Upper lobe of left lung (tissue), 6 donors: ENCODE results near the gene DUSP16. TPM values are rescaled to one million over a fixed set of nuclear protein-coding genes. Genes with fewer than 3 reads are reported as not detected.

ENCODE experiments used
- ATAC-seq, 2 donors: fragments of 200-7000 bp; cut with Tn5 transposase; one replicate each; pipeline ENCODE4 v1.9.1; 2022; ENCODE audit warnings: mild to moderate bottlenecking in 2 of 2, moderate library complexity in 2 of 2; ENCODE audit not compliant: low FRiP score in 2 of 2
- DNase-seq, 2 donors: peaks; one replicate each; pipeline ENCODE4 v3.0.0-alpha.2; 2019 to 2020
- H3K27ac ChIP-seq, 4 donors: fragments of 200-600 bp; sonication (generic); one replicate each; pipeline ENCODE4 v1.5.1; 2016 to 2019
- H3K27me3 ChIP-seq, 4 donors: fragments of 200-600 bp; sonication (generic); one replicate each; pipeline ENCODE4 v1.5.1; 2017 to 2019
- H3K36me3 ChIP-seq, 4 donors: fragments of 200-600 bp; sonication (generic); one replicate each; pipeline ENCODE4 v1.5.1; 2016 to 2019
- H3K4me1 ChIP-seq, 4 donors: fragments of 200-600 bp; sonication (generic); one replicate each; pipeline ENCODE4 v1.5.1; 2018 to 2019
- H3K4me3 ChIP-seq, 4 donors: fragments of 200-600 bp; sonication (generic); one replicate each; pipeline ENCODE4 v1.5.1; 2017 to 2019; ENCODE audit warnings: mild to moderate bottlenecking in 2 of 4, moderate library complexity in 1 of 4
- H3K9me3 ChIP-seq, 4 donors: fragments of 200-600 bp; sonication (generic); one replicate each; pipeline ENCODE4 v1.5.1; 2018 to 2019
- EP300 ChIP-seq, 4 donors: sonication (generic); formaldehyde crosslinking; IDR thresholded peaks; one replicate each; pipeline ENCODE4 v1.5.1; 2017; ENCODE audit warnings: antibody characterized with exemption in 4 of 4, control low read depth in 2 of 4
- POLR2A ChIP-seq, 4 donors: fragments of 450-650 bp; IDR thresholded peaks; one replicate each; pipeline ENCODE4 v1.5.1; 2016 to 2017; ENCODE audit warnings: antibody characterized with exemption in 4 of 4, mild to moderate bottlenecking in 2 of 4
- POLR2AphosphoS5 ChIP-seq, 2 donors: sonication (generic); formaldehyde crosslinking; IDR thresholded peaks; one replicate each; pipeline ENCODE4 v1.5.1; 2017; ENCODE audit warnings: antibody characterized with exemption in 2 of 2
- WGBS, 2 donors: methylation state at CpG; one replicate each; pipeline ENCODE4 v1.1.5; 2017 to 2018; 5-methylcytosine and 5-hydroxymethylcytosine counted together
- total RNA-seq, 6 donors: library from RNA; depleted of rRNA in 4 of 6; stranded (reverse); fragments of >200 nt in 4 of 6; gene quantifications; one replicate each; pipeline versions ENCODE4 v1.1.0 to v1.2.1, GENCODE V29; 2016 to 2021
- TF ChIP-seq, protein P1 (sequence below), 6 experiments: fragments of 450-650 bp in 4 of 6; fragments of 200-600 bp in 2 of 6; sonication (generic) in 2 of 6; IDR thresholded peaks; one replicate each; pipeline ENCODE4 v1.5.1; 2016 to 2019; ENCODE audit warnings: antibody characterized with exemption in 6 of 6
- donor health status: DM: no; HTN: no; CAD: no; lungs with moderate emphysema.
- donor health status: DM: no; HTN: yes; CAD: no; lungs with severe emphysema.

Gene DUSP16
- total RNA-seq, 6 donors from 2014 or later, result 23.7 to 51.6 (median 41.7) TPM

DNA sequence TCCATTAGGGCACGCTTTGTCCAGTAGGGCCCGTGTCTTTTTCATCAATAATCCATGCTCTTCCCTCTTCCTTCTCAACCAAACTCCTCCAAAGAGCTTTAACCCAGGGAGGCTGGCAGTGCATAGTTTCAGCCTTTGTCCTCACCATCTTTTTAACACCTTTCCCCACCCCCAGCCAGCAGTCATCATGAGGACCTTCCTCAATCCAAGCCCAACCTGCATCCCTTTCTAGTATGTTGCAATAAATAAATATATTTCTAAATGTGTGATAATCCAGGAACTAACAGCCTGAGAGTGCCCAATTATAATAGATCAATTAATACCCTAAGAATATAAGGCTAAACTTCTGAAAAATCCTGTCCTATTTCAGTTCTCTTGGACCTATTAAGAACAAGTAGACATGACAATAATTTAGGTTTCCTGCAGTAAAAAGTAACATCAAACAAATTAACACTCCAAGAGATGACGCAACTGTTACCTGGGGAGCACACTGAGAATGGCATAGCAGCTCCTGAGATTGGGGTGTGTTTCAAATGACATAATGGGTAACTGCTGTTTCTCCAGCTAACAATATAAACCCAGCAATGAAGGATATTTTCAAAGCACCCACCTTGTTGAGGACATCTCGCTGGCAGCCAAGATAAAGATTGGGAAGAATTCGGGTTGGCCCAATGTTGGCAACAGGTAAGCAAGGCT lies 62.6 kb downstream of the DUSP16 start:
- H3K4me1 ChIP-seq, result peaks cover 1 to 9% (median 3%) of the 10 kb centered on the region in 4 donors
- TF ChIP-seq POLR2A (IDR thresholded peaks at IDR 0.05), result no peak
- no peak for TF ChIP-seq EP300 (IDR thresholded peaks at IDR 0.05)
- no peak for TF ChIP-seq POLR2AphosphoS5 (IDR thresholded peaks at IDR 0.05)
- TF ChIP-seq, protein P1, sequence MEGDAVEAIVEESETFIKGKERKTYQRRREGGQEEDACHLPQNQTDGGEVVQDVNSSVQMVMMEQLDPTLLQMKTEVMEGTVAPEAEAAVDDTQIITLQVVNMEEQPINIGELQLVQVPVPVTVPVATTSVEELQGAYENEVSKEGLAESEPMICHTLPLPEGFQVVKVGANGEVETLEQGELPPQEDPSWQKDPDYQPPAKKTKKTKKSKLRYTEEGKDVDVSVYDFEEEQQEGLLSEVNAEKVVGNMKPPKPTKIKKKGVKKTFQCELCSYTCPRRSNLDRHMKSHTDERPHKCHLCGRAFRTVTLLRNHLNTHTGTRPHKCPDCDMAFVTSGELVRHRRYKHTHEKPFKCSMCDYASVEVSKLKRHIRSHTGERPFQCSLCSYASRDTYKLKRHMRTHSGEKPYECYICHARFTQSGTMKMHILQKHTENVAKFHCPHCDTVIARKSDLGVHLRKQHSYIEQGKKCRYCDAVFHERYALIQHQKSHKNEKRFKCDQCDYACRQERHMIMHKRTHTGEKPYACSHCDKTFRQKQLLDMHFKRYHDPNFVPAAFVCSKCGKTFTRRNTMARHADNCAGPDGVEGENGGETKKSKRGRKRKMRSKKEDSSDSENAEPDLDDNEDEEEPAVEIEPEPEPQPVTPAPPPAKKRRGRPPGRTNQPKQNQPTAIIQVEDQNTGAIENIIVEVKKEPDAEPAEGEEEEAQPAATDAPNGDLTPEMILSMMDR (IDR thresholded peaks at IDR 0.05), result no peak
- ATAC-seq, result no peak

GRCh38 chr12:12498210-12498609 lies 64.5 kb downstream of the DUSP16 start:
- ATAC-seq (no peak), DNase-seq (no peak)
- TF ChIP-seq EP300 (IDR thresholded peaks at IDR 0.05) (no peak), POLR2A (IDR thresholded peaks at IDR 0.05) (no peak), POLR2AphosphoS5 (IDR thresholded peaks at IDR 0.05) (no peak)
- TF ChIP-seq, protein P1 (IDR thresholded peaks at IDR 0.05), result no peak
- H3K4me3 ChIP-seq, result no peak overlapping the region
- H3K27ac ChIP-seq, result no peak overlapping the region
- no peaks in the 10 kb centered on the region for H3K9me3 ChIP-seq
- peaks cover 0 to 8% (median 3%) of the 10 kb centered on the region in 4 donors for H3K4me1 ChIP-seq
- WGBS, 2 donors, result 94% methylated on average over 4 of the region's 4 CpGs
- H3K27me3 ChIP-seq, result no peaks in the 10 kb centered on the region
- H3K36me3 ChIP-seq, result peaks cover 0 to 3% (median 0%) of the 10 kb centered on the region in 4 donors

More for the DNA sequence above, 62.6 kb downstream of the DUSP16 start:
- H3K36me3 ChIP-seq, result peaks cover 0 to 3% (median 0%) of the 10 kb centered on the region in 4 donors
- 81 to 83% methylated on average over 5 of the region's 5 CpGs for WGBS, 2 donors
- no peaks in the 10 kb centered on the region for H3K27me3 ChIP-seq
- no peak overlapping the region for H3K27ac ChIP-seq
- no peak for DNase-seq
- H3K4me3 ChIP-seq, result no peak overlapping the region
- no peaks in the 10 kb centered on the region for H3K9me3 ChIP-seq

DNA sequence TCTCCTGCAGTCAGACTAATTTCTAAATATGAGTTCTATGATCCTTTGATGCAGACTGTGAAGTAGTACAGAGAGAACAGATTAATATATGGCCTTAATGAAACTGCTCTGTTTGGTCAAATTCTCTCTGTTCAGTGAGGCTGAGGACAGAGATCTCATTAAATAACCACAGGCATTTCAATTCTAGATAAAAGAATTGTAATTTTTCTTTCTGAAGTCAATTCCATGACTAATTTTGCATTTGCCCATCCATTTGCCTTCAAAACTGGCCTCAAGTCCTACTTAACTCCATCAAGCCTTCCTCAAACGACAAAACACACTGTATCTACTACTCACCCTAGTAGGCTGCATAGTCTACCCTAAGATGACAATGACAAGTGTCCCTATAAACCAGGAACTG lies 67.1 kb downstream of the DUSP16 start:
- Histone ChIP-seq H3K9me3 (no peaks in the 10 kb centered on the region), H3K36me3 (peaks cover 0 to 3% (median 0%) of the 10 kb centered on the region in 4 donors), H3K27ac (no peak overlapping the region), H3K4me1 (peaks cover 4 to 17% (median 9%) of the 10 kb centered on the region in 4 donors), H3K4me3 (no peak overlapping the region), H3K27me3 (no peaks in the 10 kb centered on the region)
- ATAC-seq (no peak), DNase-seq (no peak)
- WGBS, 2 donors, result 92 to 100% methylated on average over 1 of the region's 1 CpG
- no peak for TF ChIP-seq POLR2A (IDR thresholded peaks at IDR 0.05)
- TF ChIP-seq POLR2AphosphoS5 (IDR thresholded peaks at IDR 0.05), result no peak
- TF ChIP-seq EP300 (IDR thresholded peaks at IDR 0.05), result no peak
- TF ChIP-seq, protein P1 (IDR thresholded peaks at IDR 0.05), result no peak

- no peaks in the 10 kb centered on the region for H3K9me3 ChIP-seq
- peaks cover 0 to 7% (median 3%) of the 10 kb centered on the region in 4 donors for H3K36me3 ChIP-seq
- no peak for DNase-seq
- H3K4me3 ChIP-seq, result no peak overlapping the region
- 79% methylated on average over 5 of the region's 5 CpGs for WGBS, 2 donors
- no peak for TF ChIP-seq POLR2AphosphoS5 (IDR thresholded peaks at IDR 0.05)
- TF ChIP-seq EP300 (IDR thresholded peaks at IDR 0.05), result no peak
- TF ChIP-seq POLR2A (IDR thresholded peaks at IDR 0.05), result no peak
- TF ChIP-seq, protein P1 (IDR thresholded peaks at IDR 0.05), result no peak
- ATAC-seq, result no peak
- peaks cover 2 to 17% (median 8%) of the 10 kb centered on the region in 4 donors for H3K4me1 ChIP-seq
- H3K27me3 ChIP-seq, result no peaks in the 10 kb centered on the region
- no peak overlapping the region for H3K27ac ChIP-seq
Observed at GRCh38 chr12:12492547-12492946, 70.1 kb downstream of the DUSP16 start.

DNA sequence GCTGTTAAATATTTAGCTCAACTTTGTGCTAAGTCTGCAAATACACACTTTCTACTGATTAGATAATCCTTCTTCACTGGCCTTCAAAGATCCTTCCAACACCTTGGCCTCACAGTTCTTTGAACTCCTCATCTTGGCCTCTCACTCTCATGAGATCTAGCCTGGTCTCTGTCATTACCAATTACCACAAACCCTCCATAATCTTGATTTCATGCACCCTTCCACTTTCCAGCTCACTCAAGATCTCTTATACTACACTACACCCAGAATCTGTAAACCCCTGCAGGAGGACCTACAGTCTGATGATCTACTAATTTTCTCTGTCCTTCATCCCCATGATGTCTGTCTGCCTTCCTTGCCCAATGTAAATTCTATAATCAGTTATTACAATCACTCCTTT lies 71.1 kb downstream of the DUSP16 start:
- peaks cover under 1 to 12% (median 4%) of the 10 kb centered on the region in 4 donors for H3K36me3 ChIP-seq
- no peak overlapping the region for H3K27ac ChIP-seq
- peaks cover 2 to 17% (median 8%) of the 10 kb centered on the region in 4 donors for H3K4me1 ChIP-seq
- no peak for ATAC-seq
- no peaks in the 10 kb centered on the region for H3K9me3 ChIP-seq
- TF ChIP-seq, protein P1 (IDR thresholded peaks at IDR 0.05), result no peak
- TF ChIP-seq POLR2A (IDR thresholded peaks at IDR 0.05), result no peak
- no peak for TF ChIP-seq POLR2AphosphoS5 (IDR thresholded peaks at IDR 0.05)
- TF ChIP-seq EP300 (IDR thresholded peaks at IDR 0.05), result no peak
- H3K27me3 ChIP-seq, result no peaks in the 10 kb centered on the region
- no peak for DNase-seq
- no peak overlapping the region for H3K4me3 ChIP-seq
